CD8-positive, alpha-beta memory T cell (primary cell): ENCODE results near the gene SYT7. TPM values are rescaled to one million over a fixed set of nuclear protein-coding genes. Genes with fewer than 3 reads are reported as not detected.

ENCODE experiments used
- CTCF ChIA-PET: fragments of 350-600 bp; sonication (Branson Sonifier 250); formaldehyde crosslinking; loops from one replicate; lab custom pipeline; 2021; ENCODE audit warnings: antibody characterized with exemption; lab: Charles Lee
- POLR2A ChIA-PET: fragments of 350-600 bp; sonication (Branson Sonifier 250); formaldehyde crosslinking; loops from one replicate; lab custom pipeline; 2021; ENCODE audit warnings: antibody characterized with exemption; lab: Charles Lee
- DNase-seq, 5 donors: peaks; one replicate each; pipeline versions ENCODE4 v3.0.0 to v3.0.0-alpha.2; 2020 to 2022; ENCODE audit warnings: mixed read lengths in 1 of 5
- H3K27ac ChIP-seq: one replicate; pipeline ENCODE4 v1.7.0; 2013; ENCODE audit warnings: low read depth, mild to moderate bottlenecking, low read length, moderate library complexity
- H3K27me3 ChIP-seq: 2 replicates; pipeline ENCODE4 v1.7.0; 2013; ENCODE audit warnings: low read length, mild to moderate bottlenecking; ENCODE audit not compliant: insufficient read depth, poor library complexity, severe bottlenecking
- H3K36me3 ChIP-seq: 2 replicates; pipeline ENCODE4 v1.7.0; 2013; ENCODE audit warnings: mild to moderate bottlenecking, low read length, moderate library complexity; ENCODE audit not compliant: insufficient read depth
- H3K4me1 ChIP-seq: 2 replicates; pipeline ENCODE4 v1.7.0; 2013; ENCODE audit warnings: mild to moderate bottlenecking, low read length, moderate library complexity; ENCODE audit not compliant: insufficient read depth
- H3K4me3 ChIP-seq: 2 replicates; pipeline ENCODE4 v1.7.0; 2013; ENCODE audit warnings: mild to moderate bottlenecking, low read length
- H3K9me3 ChIP-seq: 2 replicates; pipeline ENCODE4 v1.7.0; 2013; ENCODE audit warnings: mild to moderate bottlenecking, low read length
- H3K27ac Mint-ChIP-seq, 8 donors: one replicate each; pipeline ENCODE4 v1.8.0; 2020 to 2021; ENCODE audit warnings: mixed read lengths in 8 of 8, mild to moderate bottlenecking in 6 of 8, inconsistent platforms in 3 of 8, moderate library complexity in 3 of 8
- H3K27me3 Mint-ChIP-seq, 2 donors: one replicate each; pipeline ENCODE4 v1.8.0; 2020 to 2021; ENCODE audit warnings: mixed read lengths in 2 of 2, mild to moderate bottlenecking in 1 of 2, moderate library complexity in 1 of 2
- H3K36me3 Mint-ChIP-seq, 3 donors: one replicate each; pipeline ENCODE4 v1.8.0; 2020 to 2021; ENCODE audit warnings: mixed read lengths in 3 of 3, inconsistent platforms in 1 of 3, mild to moderate bottlenecking in 1 of 3
- H3K4me1 Mint-ChIP-seq, 3 donors: one replicate each; pipeline ENCODE4 v1.8.0; 2020 to 2021; ENCODE audit warnings: mixed read lengths in 3 of 3, inconsistent platforms in 1 of 3, mild to moderate bottlenecking in 1 of 3
- H3K4me3 Mint-ChIP-seq, 7 donors: one replicate each; pipeline ENCODE4 v1.8.0; 2020 to 2021; ENCODE audit warnings: mixed read lengths in 7 of 7, mild to moderate bottlenecking in 6 of 7, moderate library complexity in 4 of 7, inconsistent platforms in 2 of 7
- H3K9me3 Mint-ChIP-seq, 5 donors: one replicate each; pipeline ENCODE4 v1.8.0; 2020 to 2022; ENCODE audit warnings: mixed read lengths in 5 of 5, mild to moderate bottlenecking in 3 of 5, moderate library complexity in 2 of 5, inconsistent platforms in 1 of 5
- polyA plus RNA-seq: library from polyadenylated mRNA; unstranded; fragments of 300-500 nt; fragmentation: Illumina TruSeq; gene quantifications from one replicate; pipeline ENCODE4 v1.2.3, GENCODE V29; 2021
- total RNA-seq, 2 experiments: library from RNA; stranded (reverse); gene quantifications; one replicate each; pipeline ENCODE4 v1.2.3, GENCODE V29; 2021

SYT7 gene
- total RNA-seq (not detected), polyA plus RNA-seq (not detected)

DNA sequence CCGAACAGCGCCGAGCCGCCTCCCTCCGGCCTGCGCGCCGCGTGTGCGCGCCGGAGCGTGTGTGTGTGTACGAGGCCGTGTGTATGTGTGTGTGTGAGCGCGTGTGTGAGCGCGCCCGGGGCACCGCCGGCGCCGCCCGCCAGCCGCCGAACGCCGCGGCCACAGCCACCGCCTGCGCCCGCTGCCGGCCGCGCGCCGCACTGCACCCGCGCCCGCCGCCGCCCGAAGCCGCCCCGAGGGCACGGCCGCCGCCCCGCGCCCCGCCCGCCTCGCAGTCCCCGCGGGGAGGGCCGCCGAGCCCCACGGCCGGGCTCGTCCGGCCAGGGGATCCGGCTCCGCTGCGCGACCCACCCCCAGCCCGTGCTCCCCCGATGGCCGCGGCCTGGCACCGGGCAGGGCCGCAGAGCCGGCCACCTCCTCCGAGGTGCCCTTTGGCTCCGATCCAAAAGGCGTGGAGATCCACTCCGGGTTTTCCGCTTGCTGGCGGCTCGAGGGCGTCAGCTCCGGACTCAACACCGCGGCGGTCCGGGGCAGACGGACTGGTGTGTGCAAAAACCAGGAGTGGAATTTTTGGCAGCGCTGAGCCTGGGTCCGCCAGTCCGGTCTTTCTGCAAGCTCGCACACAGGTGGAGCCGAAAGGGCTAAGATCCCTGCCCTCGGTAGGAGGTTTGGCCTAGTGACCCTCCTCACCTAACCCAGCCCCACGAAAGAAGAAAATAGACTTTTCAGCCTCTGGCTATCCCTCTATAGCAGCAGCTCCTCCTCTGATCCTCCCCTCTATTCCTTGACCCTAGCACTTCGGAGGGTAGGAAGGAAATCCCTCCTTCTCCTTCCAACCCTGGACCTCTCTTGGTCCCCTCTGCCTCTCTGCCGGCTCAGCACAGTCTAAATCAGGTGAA, at the start of gene SYT7:
Gene SYT7 (minus strand): TSS at position 47 of the 899 bp plus-strand sequence. CDS start 256 bp downstream, outside the sequence.
- Histone ChIP-seq H3K36me3 (no peaks in the 10 kb centered on the region), H3K4me3 (peak within 1 kb of the TSS; percentile 47), H3K27ac (no peak within 1 kb of the TSS), H3K9me3 (no peaks in the 10 kb centered on the region), H3K27me3 (peaks cover 32% of the 10 kb centered on the region), H3K4me1 (peaks cover 5% of the 10 kb centered on the region)
- POLR2A ChIA-PET: no interaction called here
- Mint-ChIP-seq H3K27me3 (peaks cover 34 to 52% of the 10 kb centered on the region in 2 donors), H3K4me3 (peak within 1 kb of the TSS; percentile 78 to 93 (median 84)), H3K4me1 (peaks cover 7 to 21% (median 8%) of the 10 kb centered on the region in 3 donors), H3K27ac (peak within 1 kb of the TSS in 7 of 8 donors; percentile 58 to 87 (median 66)), H3K9me3 (no peaks in the 10 kb centered on the region), H3K36me3 (no peaks in the 10 kb centered on the region)
- DNase-seq: peak; percentile 86 to 97 (median 94)
- CTCF ChIA-PET: interaction anchor here (0.6 to 0.8 kb wide), 2 partner anchors 110 to 147 kb away, joined by 3 read pairs; no protein-coding TSS in a partner anchor

DNA sequence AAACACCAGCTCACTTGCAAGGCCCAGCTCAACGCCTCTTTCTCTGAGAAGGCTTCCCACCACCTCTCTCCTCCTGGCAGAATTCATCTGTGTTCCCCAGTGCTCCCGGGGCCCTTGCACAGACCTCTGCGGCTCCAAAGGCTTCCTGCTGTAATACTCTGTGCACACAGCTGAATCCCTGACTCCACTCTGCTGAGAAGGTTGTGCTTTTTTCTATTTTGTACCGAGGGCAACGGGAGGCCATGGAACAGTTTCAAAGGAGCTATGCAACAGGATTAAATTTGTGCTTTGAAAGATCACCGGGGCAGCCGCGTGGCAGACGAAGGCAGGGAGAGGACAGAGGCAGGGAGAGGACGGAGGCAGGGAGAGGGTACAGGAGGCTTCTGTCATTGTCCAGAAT, 49.2 kb upstream of the SYT7 start:
- Mint-ChIP-seq H3K27ac (no peak overlapping the region), H3K36me3 (no peaks in the 10 kb centered on the region), H3K4me3 (no peak overlapping the region), H3K27me3 (peaks cover 18 to 36% of the 10 kb centered on the region in 2 donors), H3K4me1 (peaks cover 0 to 3% (median 0%) of the 10 kb centered on the region in 3 donors), H3K9me3 (no peaks in the 10 kb centered on the region)
- Histone ChIP-seq H3K36me3 (no peaks in the 10 kb centered on the region), H3K4me1 (no peaks in the 10 kb centered on the region), H3K4me3 (no peak overlapping the region), H3K9me3 (no peaks in the 10 kb centered on the region), H3K27me3 (no peaks in the 10 kb centered on the region), H3K27ac (no peak overlapping the region)
- ChIA-PET POLR2A (no interaction called here), CTCF (no interaction called here)
- DNase-seq: no peak

DNA sequence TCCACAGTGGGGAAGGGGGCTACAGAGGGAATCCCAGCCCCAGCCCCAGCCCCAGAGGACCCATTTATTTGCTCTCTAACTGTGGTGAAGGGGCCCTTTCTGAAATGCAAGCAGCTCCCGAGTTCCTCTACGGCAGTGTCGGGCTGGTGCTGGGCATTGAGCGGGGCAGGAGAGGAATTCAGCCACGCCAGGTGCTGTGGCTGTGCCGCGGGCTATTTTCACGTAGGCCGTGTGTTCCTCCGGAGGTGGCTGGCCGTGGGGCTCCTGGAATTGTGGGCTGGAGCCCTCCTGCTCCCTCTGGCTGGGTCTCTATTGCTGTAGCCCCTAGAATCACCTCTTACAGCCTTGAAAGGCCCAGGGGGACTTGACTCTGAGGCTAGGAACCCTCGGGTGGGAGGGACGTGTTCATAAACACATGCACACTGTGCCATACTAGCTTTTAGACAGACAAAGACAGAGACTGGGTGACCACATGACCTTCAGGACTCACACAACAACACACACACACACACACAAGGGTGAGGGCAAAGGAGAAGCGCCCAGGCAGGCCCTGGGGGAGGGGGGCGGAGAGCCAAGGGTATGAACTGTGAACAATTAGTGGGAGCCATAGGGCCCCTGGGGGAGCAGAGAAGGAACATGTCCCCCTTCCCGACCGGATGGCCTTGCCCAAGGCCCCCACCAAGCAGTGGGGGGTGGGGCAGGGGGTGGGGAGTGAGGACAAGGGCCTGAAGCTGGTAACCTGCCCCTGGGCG, 48.4 kb upstream of the SYT7 start:
- DNase-seq: no peak
- H3K4me1 ChIP-seq: no peaks in the 10 kb centered on the region
- H3K4me3 ChIP-seq: no peak overlapping the region
- no peaks in the 10 kb centered on the region for H3K27me3 ChIP-seq
- no peaks in the 10 kb centered on the region for H3K9me3 Mint-ChIP-seq
- ChIA-PET CTCF (interaction anchor here (0.8 kb wide), 1 partner anchor 9 kb away, joined by 3 read pairs; no protein-coding TSS in a partner anchor), POLR2A (no interaction called here)
- peaks cover 18 to 39% of the 10 kb centered on the region in 2 donors for H3K27me3 Mint-ChIP-seq
- no peak overlapping the region for H3K27ac Mint-ChIP-seq
- H3K4me3 Mint-ChIP-seq: no peak overlapping the region
- H3K4me1 Mint-ChIP-seq: peaks cover 0 to 3% (median 0%) of the 10 kb centered on the region in 3 donors
- H3K27ac ChIP-seq: no peak overlapping the region
- no peaks in the 10 kb centered on the region for H3K36me3 Mint-ChIP-seq
- H3K36me3 ChIP-seq: no peaks in the 10 kb centered on the region
- H3K9me3 ChIP-seq: no peaks in the 10 kb centered on the region

GRCh38 chr11:61628662-61628970, 47.7 kb upstream of the SYT7 start:
- no peaks in the 10 kb centered on the region for H3K36me3 ChIP-seq
- Mint-ChIP-seq H3K36me3 (no peaks in the 10 kb centered on the region), H3K9me3 (no peaks in the 10 kb centered on the region), H3K4me1 (peaks cover 0 to 3% (median 0%) of the 10 kb centered on the region in 3 donors), H3K27ac (no peak overlapping the region), H3K4me3 (no peak overlapping the region), H3K27me3 (peaks cover 18 to 39% of the 10 kb centered on the region in 2 donors)
- no peaks in the 10 kb centered on the region for H3K4me1 ChIP-seq
- no peaks in the 10 kb centered on the region for H3K9me3 ChIP-seq
- no peak overlapping the region for H3K4me3 ChIP-seq
- CTCF ChIA-PET: no interaction called here
- no peaks in the 10 kb centered on the region for H3K27me3 ChIP-seq
- H3K27ac ChIP-seq: no peak overlapping the region
- no peak for DNase-seq
- POLR2A ChIA-PET: no interaction called here

GRCh38 chr11:61627850-61628661, 47.2 kb upstream of the SYT7 start:
- H3K27me3 Mint-ChIP-seq: peaks cover 20 to 40% of the 10 kb centered on the region in 2 donors
- no peaks in the 10 kb centered on the region for H3K9me3 Mint-ChIP-seq
- H3K4me1 ChIP-seq: no peaks in the 10 kb centered on the region
- H3K27ac ChIP-seq: no peak overlapping the region
- H3K36me3 Mint-ChIP-seq: no peaks in the 10 kb centered on the region
- no peak overlapping the region for H3K4me3 Mint-ChIP-seq
- ChIA-PET CTCF (interaction anchor here (1.0 kb wide), 1 partner anchor 249 kb away, joined by 3 read pairs; no protein-coding TSS in a partner anchor), POLR2A (no interaction called here)
- DNase-seq: no peak
- H3K4me1 Mint-ChIP-seq: peaks cover 0 to 3% (median 0%) of the 10 kb centered on the region in 3 donors
- H3K36me3 ChIP-seq: no peaks in the 10 kb centered on the region
- no peaks in the 10 kb centered on the region for H3K27me3 ChIP-seq
- no peaks in the 10 kb centered on the region for H3K9me3 ChIP-seq
- H3K4me3 ChIP-seq: no peak overlapping the region
- H3K27ac Mint-ChIP-seq: no peak overlapping the region

GRCh38 chr11:61626580-61627380, 45.9 kb upstream of the SYT7 start:
- no peak overlapping the region for H3K4me3 ChIP-seq
- no peak overlapping the region for H3K27ac ChIP-seq
- no peaks in the 10 kb centered on the region for H3K9me3 Mint-ChIP-seq
- DNase-seq: no peak
- no peaks in the 10 kb centered on the region for H3K36me3 Mint-ChIP-seq
- H3K27ac Mint-ChIP-seq: no peak overlapping the region
- no peaks in the 10 kb centered on the region for H3K27me3 ChIP-seq
- H3K36me3 ChIP-seq: no peaks in the 10 kb centered on the region
- no peak overlapping the region for H3K4me3 Mint-ChIP-seq
- H3K4me1 Mint-ChIP-seq: peaks cover 0 to 3% (median 0%) of the 10 kb centered on the region in 3 donors
- no peaks in the 10 kb centered on the region for H3K4me1 ChIP-seq
- no peaks in the 10 kb centered on the region for H3K9me3 ChIP-seq
- POLR2A ChIA-PET: no interaction called here
- CTCF ChIA-PET: interaction anchor here (1.0 kb wide), 1 partner anchor 248 kb away, joined by 3 read pairs; no protein-coding TSS in a partner anchor
- peaks cover 20 to 50% of the 10 kb centered on the region in 2 donors for H3K27me3 Mint-ChIP-seq

DNA sequence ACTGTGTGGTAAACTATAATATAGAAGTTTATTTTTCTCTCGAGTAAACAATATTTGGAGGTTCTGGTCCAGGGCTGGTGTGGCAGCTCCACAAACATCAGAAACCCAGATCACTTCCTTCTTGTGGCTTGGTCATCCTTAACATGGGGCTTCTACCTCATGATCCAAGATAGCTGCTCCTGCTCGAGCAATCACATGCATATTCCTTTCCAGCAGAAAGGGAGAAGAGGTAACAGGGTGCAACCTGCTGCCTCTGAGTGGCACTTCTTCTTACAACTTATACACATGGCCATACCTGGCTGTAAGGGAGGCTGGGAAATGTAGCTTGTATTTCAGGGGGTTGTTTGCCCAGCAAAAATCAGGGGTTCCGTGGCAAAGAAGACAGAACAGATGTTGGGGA, 44.6 kb upstream of the SYT7 start:
- H3K4me1 ChIP-seq: no peaks in the 10 kb centered on the region
- POLR2A ChIA-PET: no interaction called here
- H3K27ac ChIP-seq: no peak overlapping the region
- H3K27me3 ChIP-seq: no peaks in the 10 kb centered on the region
- H3K27me3 Mint-ChIP-seq: peaks cover 22 to 55% of the 10 kb centered on the region in 2 donors
- H3K4me3 ChIP-seq: no peak overlapping the region
- no peak overlapping the region for H3K27ac Mint-ChIP-seq
- H3K9me3 Mint-ChIP-seq: no peaks in the 10 kb centered on the region
- no peak for DNase-seq
- H3K4me1 Mint-ChIP-seq: peaks cover 0 to 3% (median 0%) of the 10 kb centered on the region in 3 donors
- no peaks in the 10 kb centered on the region for H3K36me3 ChIP-seq
- no peaks in the 10 kb centered on the region for H3K9me3 ChIP-seq
- no peaks in the 10 kb centered on the region for H3K36me3 Mint-ChIP-seq
- CTCF ChIA-PET: no interaction called here
- no peak overlapping the region for H3K4me3 Mint-ChIP-seq
